GM15510 (cell line): ENCODE data around the gene TP53RK.

Experiments
- POLR2A ChIP-seq: IDR thresholded peaks from 3 replicates; pipeline ENCODE4 v1.6.1; 2011; ENCODE audit warnings: borderline replicate concordance; ENCODE audit not compliant: insufficient read length; ENCODE audit errors: extremely low read depth

TP53RK gene

GRCh38 chr20:46681032-46681854 is 8.0 kb downstream of the TP53RK start:
- no peak for TF ChIP-seq POLR2A

- TF ChIP-seq POLR2A = no peak
Measured at GRCh38 chr20:46680684-46681031, 8.6 kb downstream of the TP53RK start.

DNA sequence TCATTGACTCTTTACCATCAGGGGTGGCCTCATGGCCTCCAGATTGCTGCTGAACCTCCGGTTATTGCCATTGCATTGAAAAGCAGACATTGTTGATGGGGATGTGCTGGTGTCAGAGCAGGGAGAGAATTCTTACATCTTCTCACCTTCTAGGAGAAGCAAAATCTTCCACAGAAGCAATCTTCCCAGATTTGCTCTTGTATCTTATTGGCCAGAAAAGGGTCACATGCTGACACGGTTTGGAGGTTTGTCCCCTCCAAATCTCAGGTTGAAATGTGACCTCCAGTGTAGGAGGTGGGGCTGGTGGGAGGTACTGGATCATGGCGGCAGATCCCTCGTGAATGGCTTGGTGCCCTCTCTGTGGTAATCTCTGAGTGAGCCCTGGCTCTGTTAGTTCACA is 10.7 kb downstream of the TP53RK start:
- no peak for TF ChIP-seq POLR2A

GRCh38 chr20:46677608-46678007 is 11.6 kb downstream of the TP53RK start:
- no peak for TF ChIP-seq POLR2A

- TF ChIP-seq POLR2A = no peak
Measured at GRCh38 chr20:46674253-46675083, 14.8 kb downstream of the TP53RK start.

DNA sequence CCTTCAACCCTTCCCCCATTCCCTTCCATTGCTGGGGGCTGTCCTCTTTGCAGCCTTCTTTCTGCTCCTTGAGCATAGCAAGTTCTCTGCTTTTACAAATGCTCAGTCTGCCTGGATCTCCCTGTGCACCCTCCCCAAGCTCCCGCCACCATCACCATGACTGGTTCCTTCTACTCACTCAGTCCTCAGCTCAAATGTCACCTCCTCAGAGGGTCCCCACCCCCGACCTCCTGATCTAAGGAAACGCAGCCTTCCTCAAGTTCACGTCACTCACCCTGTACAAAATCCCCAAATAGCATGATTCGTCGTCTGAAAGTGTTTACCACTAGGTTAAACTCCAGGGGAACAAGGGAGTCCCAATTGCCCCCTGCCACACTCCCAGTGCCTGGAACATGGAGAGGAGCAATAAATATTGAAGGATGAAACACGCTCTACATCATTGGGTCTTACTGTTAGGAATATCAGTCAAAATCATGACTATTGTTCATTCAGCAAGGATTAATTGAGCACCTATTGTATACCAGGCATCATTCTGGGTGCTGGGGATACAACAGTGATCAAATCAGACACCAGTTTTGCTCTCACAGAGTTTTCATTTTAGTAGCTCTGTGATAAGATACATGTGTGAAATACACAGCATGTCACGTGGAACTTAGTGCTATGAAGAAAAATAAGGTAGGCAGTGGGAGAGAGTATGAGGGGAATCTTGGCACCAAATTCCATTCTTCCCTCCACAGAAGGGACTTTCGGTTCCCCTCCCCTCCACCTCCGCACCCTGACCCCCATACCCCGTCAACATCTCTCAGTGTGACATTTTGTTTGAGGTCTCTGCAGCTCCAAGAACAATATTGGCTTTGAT is 15.6 kb downstream of the TP53RK start:
- no peak for TF ChIP-seq POLR2A

GRCh38 chr20:46672543-46673148 is 16.6 kb downstream of the TP53RK start:
- no peak for TF ChIP-seq POLR2A

- no peak for TF ChIP-seq POLR2A
Measured at GRCh38 chr20:46671866-46672542, 17.2 kb downstream of the TP53RK start.

DNA sequence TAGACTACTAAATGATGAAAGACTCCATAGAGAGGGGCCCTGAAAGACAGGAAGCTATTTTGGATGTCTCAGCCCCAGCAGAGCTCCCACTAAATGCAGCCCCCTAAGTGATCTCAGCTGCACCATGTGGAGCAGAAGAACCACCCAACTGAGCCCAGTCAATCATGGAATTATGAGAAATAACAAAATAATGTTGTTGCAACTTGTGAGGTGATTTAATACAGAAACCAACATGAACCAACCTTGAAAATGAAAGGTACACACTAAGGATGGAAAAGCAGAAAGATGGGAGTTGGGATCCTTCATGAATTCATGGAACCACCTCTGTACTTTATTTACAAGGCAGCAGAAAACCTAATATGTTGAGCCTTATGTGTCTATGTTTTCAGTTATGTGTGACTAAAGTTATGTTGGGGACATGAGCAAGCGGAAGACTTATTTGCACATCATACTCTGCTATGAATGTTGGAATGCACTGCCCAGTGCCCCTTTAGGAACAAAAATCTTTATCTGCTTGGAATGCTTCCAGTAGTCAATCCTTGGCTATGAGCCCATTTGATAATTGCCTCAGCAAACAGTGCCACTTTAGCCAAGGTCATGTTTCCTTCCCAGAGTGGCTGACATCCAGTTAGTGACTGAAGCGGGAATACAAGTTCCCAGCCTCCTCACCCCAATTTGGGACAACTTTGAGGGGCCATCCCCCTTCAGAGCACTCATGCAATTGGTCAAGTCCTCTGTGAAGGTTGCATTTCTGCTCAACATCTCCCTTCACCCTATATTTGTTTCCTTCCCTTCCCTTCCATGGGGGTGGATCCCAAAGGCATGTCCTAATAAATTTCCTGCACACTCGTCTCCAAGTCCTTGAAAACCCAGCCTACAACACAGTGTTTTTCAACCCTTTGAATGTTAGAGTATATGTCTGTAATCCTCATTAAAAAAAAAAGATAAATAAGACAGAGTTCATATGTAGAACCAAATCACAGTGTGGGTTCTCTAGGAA is 18.4 kb downstream of the TP53RK start:
- TF ChIP-seq POLR2A = no peak

- no peak for TF ChIP-seq POLR2A
Measured at GRCh38 chr20:46670228-46670584, 19.0 kb downstream of the TP53RK start.

DNA sequence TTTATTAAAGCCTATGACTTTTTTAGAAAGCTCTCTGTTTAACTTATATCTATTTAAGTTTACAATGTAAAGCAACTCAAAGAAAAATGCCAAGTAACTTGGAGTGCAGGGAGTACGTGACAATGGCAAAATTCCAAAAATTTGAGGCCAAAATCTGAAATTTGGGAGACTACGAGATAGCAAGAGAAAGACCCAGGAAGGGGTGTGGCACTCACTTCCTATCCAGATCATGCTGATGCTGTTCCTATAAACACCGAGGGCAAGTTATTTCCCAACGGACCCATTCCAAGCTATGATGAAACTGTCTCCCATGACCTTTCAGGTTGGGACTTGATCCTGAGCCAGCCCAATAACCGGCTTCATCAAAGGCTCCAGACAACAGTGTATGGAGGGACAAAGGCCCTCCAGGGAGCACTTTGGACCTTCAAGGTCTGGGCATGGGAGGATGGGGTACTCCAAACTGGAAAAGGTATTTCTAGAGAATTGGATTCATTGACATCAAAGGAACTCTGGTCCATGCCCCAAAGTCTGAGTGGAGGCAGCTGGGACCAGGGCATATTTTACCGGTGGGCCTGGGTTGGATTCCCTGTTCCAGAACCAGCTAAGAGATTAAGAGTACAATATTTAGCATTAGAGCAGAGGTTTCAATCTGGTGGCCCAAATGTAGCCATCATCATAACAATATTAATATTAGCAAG is 22.3 kb downstream of the TP53RK start:
- TF ChIP-seq POLR2A = no peak

DNA sequence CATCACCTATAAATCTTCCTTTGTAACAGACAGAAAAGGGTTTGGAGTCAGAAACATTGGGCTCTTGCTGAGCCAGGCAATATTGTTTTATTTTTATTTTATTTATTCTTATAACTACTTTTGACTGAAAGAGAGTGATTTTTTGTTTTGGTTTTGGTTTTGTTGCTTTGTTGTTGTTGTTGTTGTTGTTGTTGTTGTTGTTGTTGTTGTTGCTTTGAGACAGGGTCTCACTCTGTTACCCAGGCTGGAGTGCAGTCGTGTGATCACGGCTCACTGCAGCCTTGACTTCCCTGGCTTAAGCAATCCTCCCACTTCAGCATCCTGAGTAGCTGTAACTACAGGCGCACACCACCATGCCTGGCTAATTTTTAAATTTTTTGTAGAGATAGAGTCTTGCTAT is 22.9 kb downstream of the TP53RK start:
- no peak for TF ChIP-seq POLR2A

DNA sequence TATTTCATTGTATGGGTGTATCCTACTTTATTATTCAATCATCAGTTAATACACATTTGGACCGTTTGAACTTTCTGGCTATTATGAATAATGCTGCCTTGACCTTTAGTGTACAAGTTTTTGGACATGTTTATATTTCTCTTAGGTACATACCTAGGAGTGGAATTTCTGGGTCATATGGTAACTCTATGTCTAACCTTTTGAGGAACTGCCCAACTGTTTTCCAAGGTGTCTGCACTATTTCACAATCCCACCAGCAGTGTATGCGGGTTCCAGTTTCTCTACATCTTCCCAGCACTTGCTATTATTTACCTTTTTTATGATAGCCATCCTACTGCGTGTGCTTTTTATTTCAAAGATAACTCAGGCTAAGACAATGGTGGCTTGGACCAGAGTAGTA is 23.6 kb downstream of the TP53RK start:
- TF ChIP-seq POLR2A = no peak

DNA sequence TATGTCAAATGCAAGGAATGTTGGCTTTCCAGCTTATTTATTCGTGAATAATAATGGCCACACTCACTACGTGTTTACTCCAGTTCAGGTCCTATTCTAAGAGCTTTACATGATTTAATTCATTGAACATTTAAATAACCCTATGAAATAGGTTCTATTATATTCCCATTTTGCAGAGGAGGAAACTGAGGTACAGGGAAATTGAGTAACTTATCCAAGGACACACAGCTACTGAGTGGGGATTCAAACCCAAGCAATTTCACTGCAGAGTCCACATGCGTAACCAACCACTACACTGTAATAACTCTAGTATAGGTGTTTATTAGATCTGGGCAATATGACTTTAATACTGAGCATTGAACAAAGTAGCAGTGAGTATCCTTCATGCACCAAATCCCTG is 25.7 kb downstream of the TP53RK start:
- no peak for TF ChIP-seq POLR2A
